MM.1S (cell line): ENCODE data around the gene LYRM4.

Source experiments
- DNase-seq: peaks from one replicate; pipeline ENCODE4 v3.0.0-alpha.2; 2015
- H2AFZ ChIP-seq: fragments of 300-600 bp; sonication (generic); 2 replicates; pipeline ENCODE4 v1.6.0; 2016; ENCODE audit warnings: antibody characterized with exemption, low read length
- H3F3A ChIP-seq: fragments of 300-600 bp; sonication (generic); 2 replicates; pipeline ENCODE4 v1.6.1; 2016; ENCODE audit warnings: mild to moderate bottlenecking, antibody characterized with exemption, low read length, moderate library complexity, mixed read lengths; ENCODE audit not compliant: insufficient read depth
- H3K27ac ChIP-seq: fragments of 300-600 bp; sonication (generic); 2 replicates; pipeline ENCODE4 v1.5.1; 2016; ENCODE audit warnings: mild to moderate bottlenecking, low read length
- H3K27me3 ChIP-seq: fragments of 300-600 bp; sonication (generic); replicated peaks from 2 replicates; pipeline ENCODE4 v1.6.0; 2016; ENCODE audit warnings: low read length; ENCODE audit not compliant: insufficient read depth
- H3K36me3 ChIP-seq: fragments of 300-600 bp; sonication (generic); replicated peaks from 2 replicates; pipeline ENCODE4 v1.6.1; 2016; ENCODE audit warnings: mild to moderate bottlenecking, low read length, mixed read lengths; ENCODE audit not compliant: insufficient read depth
- H3K4me1 ChIP-seq: fragments of 300-600 bp; sonication (generic); 2 replicates; pipeline ENCODE4 v1.6.1; 2016; ENCODE audit warnings: low read length, mixed read lengths
- H3K4me2 ChIP-seq: fragments of 300-600 bp; sonication (generic); 2 replicates; pipeline ENCODE4 v1.6.0; 2016; ENCODE audit warnings: low read depth, low read length
- H3K4me3 ChIP-seq: fragments of 300-600 bp; sonication (generic); 2 replicates; pipeline ENCODE4 v1.5.1; 2016; ENCODE audit warnings: low read length, mixed read lengths
- H3K79me2 ChIP-seq: fragments of 300-600 bp; sonication (generic); 2 replicates; pipeline ENCODE4 v1.6.1; 2016; ENCODE audit warnings: mixed run types, low read length, mixed read lengths
- H3K9ac ChIP-seq: fragments of 300-600 bp; sonication (generic); 2 replicates; pipeline ENCODE4 v1.6.1; 2016; ENCODE audit warnings: low read length, mixed read lengths
- H3K9me2 ChIP-seq: fragments of 300-600 bp; sonication (generic); replicated peaks from 2 replicates; pipeline ENCODE4 v1.6.1; 2016; ENCODE audit warnings: mild to moderate bottlenecking, low read length, mixed read lengths; ENCODE audit not compliant: insufficient read depth
- H3K9me3 ChIP-seq: fragments of 300-600 bp; sonication (generic); replicated peaks from 2 replicates; pipeline ENCODE4 v1.6.1; 2016; ENCODE audit warnings: mild to moderate bottlenecking, low read length, mixed read lengths; ENCODE audit not compliant: insufficient read depth
- H4K20me1 ChIP-seq: fragments of 300-600 bp; sonication (generic); 2 replicates; pipeline ENCODE4 v1.6.1; 2016; ENCODE audit warnings: mild to moderate bottlenecking, low read length, moderate library complexity, mixed read lengths; ENCODE audit not compliant: insufficient read depth
- CTCF ChIP-seq: fragments of 300-600 bp; sonication (generic); IDR thresholded peaks from 2 replicates; pipeline ENCODE4 v1.5.1; 2016; ENCODE audit warnings: antibody characterized with exemption, low read length, mixed read lengths
- EZH2 ChIP-seq: fragments of 300-600 bp; sonication (generic); optimal IDR thresholded peaks from 2 replicates; pipeline ENCODE3; 2017; ENCODE audit warnings: low read depth, mild to moderate bottlenecking, antibody characterized with exemption, low read length, mixed read lengths
- EZH2phosphoT487 ChIP-seq: fragments of 300-600 bp; sonication (generic); IDR thresholded peaks from 2 replicates; pipeline ENCODE4 v1.6.1; 2018; ENCODE audit warnings: antibody characterized with exemption, low read length

LYRM4 gene

GRCh38 chr6:5142915-5143314 lies 117.8 kb downstream of the LYRM4 start:
- Histone ChIP-seq H3K9ac (no peak overlapping the region), H3K27ac (no peak overlapping the region)

DNA sequence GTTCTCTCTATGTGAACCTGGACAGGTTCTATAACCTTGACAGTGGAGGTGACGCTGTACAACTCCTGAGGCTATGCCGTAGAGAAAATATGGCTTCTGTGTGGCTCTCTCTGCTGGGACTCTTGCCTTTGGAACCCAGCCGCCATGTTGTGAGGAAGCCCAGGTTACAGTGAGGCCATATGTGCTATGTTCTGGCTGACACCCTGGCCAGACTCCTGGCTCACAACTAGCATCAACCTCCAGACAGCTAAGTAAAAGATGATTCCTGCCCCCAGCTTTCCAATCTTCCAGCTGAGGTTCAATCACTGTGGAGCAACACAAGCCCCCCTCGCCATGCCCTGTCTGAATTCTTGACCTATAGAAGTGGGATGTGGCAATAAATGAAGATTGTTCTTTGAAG lies 118.6 kb downstream of the LYRM4 start:
- no peaks in the 10 kb centered on the region for H3F3A ChIP-seq
- H3K9ac ChIP-seq: no peak overlapping the region
- no peaks in the 10 kb centered on the region for H3K79me2 ChIP-seq
- no peaks in the 10 kb centered on the region for H3K4me1 ChIP-seq
- H3K9me2 ChIP-seq: no peaks in the 10 kb centered on the region
- no peak overlapping the region for H3K27ac ChIP-seq
- H3K36me3 ChIP-seq: no peaks in the 10 kb centered on the region
- DNase-seq: no peak
- no peaks in the 10 kb centered on the region for H4K20me1 ChIP-seq
- H3K4me2 ChIP-seq: no peak overlapping the region
- no peak for TF ChIP-seq EZH2
- TF ChIP-seq CTCF: no peak
- no peaks in the 10 kb centered on the region for H3K27me3 ChIP-seq
- no peak overlapping the region for H3K4me3 ChIP-seq
- H3K9me3 ChIP-seq: no peaks in the 10 kb centered on the region
- no peak overlapping the region for H2AFZ ChIP-seq

More at GRCh38 chr6:5142915-5143314, 117.8 kb downstream of the LYRM4 start:
- H3K9me2 ChIP-seq: no peaks in the 10 kb centered on the region
- no peaks in the 10 kb centered on the region for H4K20me1 ChIP-seq
- no peaks in the 10 kb centered on the region for H3K36me3 ChIP-seq
- no peaks in the 10 kb centered on the region for H3K9me3 ChIP-seq
- H3K27me3 ChIP-seq: no peaks in the 10 kb centered on the region
- H2AFZ ChIP-seq: no peak overlapping the region
- no peak overlapping the region for H3K4me2 ChIP-seq
- no peak for DNase-seq
- TF ChIP-seq CTCF (no peak), EZH2phosphoT487 (no peak), EZH2 (no peak)
- no peaks in the 10 kb centered on the region for H3K4me1 ChIP-seq
- H3F3A ChIP-seq: no peaks in the 10 kb centered on the region
- no peaks in the 10 kb centered on the region for H3K79me2 ChIP-seq
- H3K4me3 ChIP-seq: no peak overlapping the region

- Histone ChIP-seq H3K9me2 (no peaks in the 10 kb centered on the region), H3K4me1 (no peaks in the 10 kb centered on the region), H3K9ac (no peak overlapping the region), H3K36me3 (no peaks in the 10 kb centered on the region), H3K4me2 (peak overlapping the region; percentile 27; the same call in 1 of the 2 replicates), H3K79me2 (no peaks in the 10 kb centered on the region), H3K27ac (no peak overlapping the region), H3F3A (no peaks in the 10 kb centered on the region), H3K27me3 (no peaks in the 10 kb centered on the region), H3K9me3 (no peaks in the 10 kb centered on the region), H4K20me1 (no peaks in the 10 kb centered on the region), H2AFZ (no peak overlapping the region), H3K4me3 (no peak overlapping the region)
- no peak for TF ChIP-seq EZH2phosphoT487
- no peak for TF ChIP-seq EZH2
- TF ChIP-seq CTCF: no peak
- DNase-seq: no peak
Measured at GRCh38 chr6:5141046-5141445, 119.7 kb downstream of the LYRM4 start.
